Measurements from ENCODE around the gene KLHL26. TPM values are rescaled to one million over a fixed set of nuclear protein-coding genes. Genes with fewer than 3 reads are reported as not detected.

Gene KLHL26
- total RNA-seq, 1 experiment from 2014 or later, result 17.1 TPM

DNA sequence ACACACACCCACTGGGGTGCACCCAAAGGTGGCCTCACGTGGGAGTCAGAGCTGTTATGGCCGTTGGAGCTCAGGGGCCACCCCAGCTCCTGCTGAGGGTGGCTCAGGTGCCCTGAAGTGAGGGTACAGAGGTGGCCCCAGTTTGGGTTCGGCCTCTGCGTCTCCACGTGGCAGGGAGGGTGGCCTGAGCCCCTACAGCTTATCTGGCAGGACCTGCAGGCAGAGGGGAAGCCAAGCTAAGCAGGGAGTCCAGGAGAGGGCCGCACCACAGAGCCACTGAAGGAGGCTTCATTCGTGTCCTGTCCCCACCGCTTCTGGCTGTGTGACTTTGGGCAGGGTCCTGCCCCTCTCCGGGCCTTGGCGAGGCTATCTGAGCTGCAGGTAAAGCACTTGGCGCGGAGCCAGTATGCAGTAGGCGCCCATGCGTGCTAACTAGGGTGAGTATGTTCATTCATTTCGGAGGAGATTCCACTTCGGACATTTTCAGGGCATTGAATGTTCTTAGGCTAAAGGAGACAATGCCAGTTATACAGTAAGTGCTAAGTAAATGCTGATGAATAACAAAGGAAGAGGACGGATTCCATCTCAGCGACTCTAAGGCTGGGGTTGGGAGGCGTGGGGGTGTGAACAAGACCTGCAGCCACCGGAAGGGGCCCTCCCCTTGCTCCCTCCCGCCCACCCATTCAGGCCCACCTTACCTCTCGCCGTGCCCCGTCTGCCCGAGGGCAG, 43.3 kb upstream of the KLHL26 start:
- Histone ChIP-seq H2AFZ (ENCODE audit: low read depth, low read length, poor library complexity, severe bottlenecking) (no peak overlapping the region), H3K9ac (ENCODE audit: low read length) (peak overlapping the region; percentile 63), H4K20me1 (ENCODE audit: insufficient read depth) (no peaks in the 10 kb centered on the region), H3K27me3 (ENCODE audit: insufficient read depth, low read length) (no peaks in the 10 kb centered on the region), H3K9me2 (ENCODE audit: insufficient read depth) (no peaks in the 10 kb centered on the region), H3K36me3 (ENCODE audit: control insufficient read depth in 1 of 2, insufficient read depth in 2 of 2, low read length in 2 of 2) (0 out of 4 replicates have a peak, but pooled peaks cover 0 to 4% of the 10 kb centered on the region in 2 experiments), H3K4me2 (ENCODE audit: low read length) (peak overlapping the region; percentile 85), H3K4me1 (ENCODE audit: control insufficient read depth in 1 of 2, insufficient read depth in 2 of 2, low read length in 2 of 2) (peaks cover 15 to 42% of the 10 kb centered on the region in 2 experiments; a peak in 3 of 4 replicates), H3K27ac (ENCODE audit: low read depth, low read length) (peak overlapping the region; percentile 52), H3K9me3 (ENCODE audit: control insufficient read depth in 1 of 2, insufficient read depth in 1 of 2, low read depth in 1 of 2, low read length in 2 of 2) (no peaks in the 10 kb centered on the region), H3K4me3 (replicated peaks in 1 of 2; ENCODE audit: low read depth in 1 of 2, low read length in 2 of 2) (peak overlapping the region; percentile 37 to 54), H3K79me2 (ENCODE audit: insufficient read depth, low read length) (peaks cover 13% of the 10 kb centered on the region; the same call in 1 of the 2 replicates)
- BruUV-seq (replicated peaks), result no TSS peak
- intact Hi-C loops (cut with micrococcal nuclease), result loop anchor here (5.0 kb wide), 2 partner anchors 44 to 126 kb away; partner anchors contain the start of gene KLHL26
- RAD21 ChIA-PET (ENCODE audit: low non-redundant PET in 1 of 2, low total read pairs in 2 of 2, uncharacterized antibody in 2 of 2, unreplicated experiment in 2 of 2), result interaction anchor here (0.7 to 0.8 kb wide), 2 partner anchors 72 to 83 kb away, joined by 3 to 4 read pairs; partner anchors contain the start of gene ELL (in 1 of the 2)
- DNase-seq (ENCODE audit: low read depth, low spot score) (no peak), ATAC-seq (no peak)
- CTCF ChIA-PET, result interaction anchor here (0.5 to 7.5 kb wide), 12 partner anchors 9 to 254 kb away, joined by 3 to 39 read pairs (median 4); partner anchors contain the start of genes CRLF1, TMEM59L and UBA52
- POLR2A ChIA-PET, result interaction anchor here (0.6 kb wide), 1 partner anchor 153 kb away, joined by 3 read pairs; no protein-coding TSS in a partner anchor
- no peak for TF ChIP-seq EZH2phosphoT487 (IDR thresholded peaks at IDR 0.05; ENCODE audit: borderline replicate concordance)
- TF ChIP-seq FOSL1 (IDR thresholded peaks at IDR 0.05; ENCODE audit: low read depth), result no peak
- TF ChIP-seq EZH2 (IDR thresholded peaks at IDR 0.05), result no peak
- no peak for TF ChIP-seq CBX3 (IDR thresholded peaks at IDR 0.05; ENCODE audit: low read depth)
- TF ChIP-seq SIN3A (IDR thresholded peaks at IDR 0.05; ENCODE audit: low read depth), result no peak
- TF ChIP-seq SP1 (IDR thresholded peaks at IDR 0.05; ENCODE audit: low read depth), result no peak
- TF ChIP-seq, protein P1, sequence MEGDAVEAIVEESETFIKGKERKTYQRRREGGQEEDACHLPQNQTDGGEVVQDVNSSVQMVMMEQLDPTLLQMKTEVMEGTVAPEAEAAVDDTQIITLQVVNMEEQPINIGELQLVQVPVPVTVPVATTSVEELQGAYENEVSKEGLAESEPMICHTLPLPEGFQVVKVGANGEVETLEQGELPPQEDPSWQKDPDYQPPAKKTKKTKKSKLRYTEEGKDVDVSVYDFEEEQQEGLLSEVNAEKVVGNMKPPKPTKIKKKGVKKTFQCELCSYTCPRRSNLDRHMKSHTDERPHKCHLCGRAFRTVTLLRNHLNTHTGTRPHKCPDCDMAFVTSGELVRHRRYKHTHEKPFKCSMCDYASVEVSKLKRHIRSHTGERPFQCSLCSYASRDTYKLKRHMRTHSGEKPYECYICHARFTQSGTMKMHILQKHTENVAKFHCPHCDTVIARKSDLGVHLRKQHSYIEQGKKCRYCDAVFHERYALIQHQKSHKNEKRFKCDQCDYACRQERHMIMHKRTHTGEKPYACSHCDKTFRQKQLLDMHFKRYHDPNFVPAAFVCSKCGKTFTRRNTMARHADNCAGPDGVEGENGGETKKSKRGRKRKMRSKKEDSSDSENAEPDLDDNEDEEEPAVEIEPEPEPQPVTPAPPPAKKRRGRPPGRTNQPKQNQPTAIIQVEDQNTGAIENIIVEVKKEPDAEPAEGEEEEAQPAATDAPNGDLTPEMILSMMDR (IDR thresholded peaks at IDR 0.05 in 2 of 3, conservative IDR thresholded peaks at IDR 0.05 in 1 of 3; ENCODE audit: borderline replicate concordance in 1 of 3, insufficient read depth in 1 of 3, low read depth in 2 of 3, low read length in 2 of 3), result no peak
- TF ChIP-seq, protein P2, sequence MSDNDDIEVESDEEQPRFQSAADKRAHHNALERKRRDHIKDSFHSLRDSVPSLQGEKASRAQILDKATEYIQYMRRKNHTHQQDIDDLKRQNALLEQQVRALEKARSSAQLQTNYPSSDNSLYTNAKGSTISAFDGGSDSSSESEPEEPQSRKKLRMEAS (IDR thresholded peaks at IDR 0.05), result no peak
- TF ChIP-seq TCF7L2 (IDR thresholded peaks at IDR 0.05; ENCODE audit: borderline replicate concordance, extremely low read depth, insufficient read depth, insufficient read length), result no peak
- TF ChIP-seq ELF1 (IDR thresholded peaks at IDR 0.05; ENCODE audit: borderline replicate concordance, low read depth), result no peak
- no peak for TF ChIP-seq EGR1 (IDR thresholded peaks at IDR 0.05; ENCODE audit: low read depth)
- TF ChIP-seq, protein P3, sequence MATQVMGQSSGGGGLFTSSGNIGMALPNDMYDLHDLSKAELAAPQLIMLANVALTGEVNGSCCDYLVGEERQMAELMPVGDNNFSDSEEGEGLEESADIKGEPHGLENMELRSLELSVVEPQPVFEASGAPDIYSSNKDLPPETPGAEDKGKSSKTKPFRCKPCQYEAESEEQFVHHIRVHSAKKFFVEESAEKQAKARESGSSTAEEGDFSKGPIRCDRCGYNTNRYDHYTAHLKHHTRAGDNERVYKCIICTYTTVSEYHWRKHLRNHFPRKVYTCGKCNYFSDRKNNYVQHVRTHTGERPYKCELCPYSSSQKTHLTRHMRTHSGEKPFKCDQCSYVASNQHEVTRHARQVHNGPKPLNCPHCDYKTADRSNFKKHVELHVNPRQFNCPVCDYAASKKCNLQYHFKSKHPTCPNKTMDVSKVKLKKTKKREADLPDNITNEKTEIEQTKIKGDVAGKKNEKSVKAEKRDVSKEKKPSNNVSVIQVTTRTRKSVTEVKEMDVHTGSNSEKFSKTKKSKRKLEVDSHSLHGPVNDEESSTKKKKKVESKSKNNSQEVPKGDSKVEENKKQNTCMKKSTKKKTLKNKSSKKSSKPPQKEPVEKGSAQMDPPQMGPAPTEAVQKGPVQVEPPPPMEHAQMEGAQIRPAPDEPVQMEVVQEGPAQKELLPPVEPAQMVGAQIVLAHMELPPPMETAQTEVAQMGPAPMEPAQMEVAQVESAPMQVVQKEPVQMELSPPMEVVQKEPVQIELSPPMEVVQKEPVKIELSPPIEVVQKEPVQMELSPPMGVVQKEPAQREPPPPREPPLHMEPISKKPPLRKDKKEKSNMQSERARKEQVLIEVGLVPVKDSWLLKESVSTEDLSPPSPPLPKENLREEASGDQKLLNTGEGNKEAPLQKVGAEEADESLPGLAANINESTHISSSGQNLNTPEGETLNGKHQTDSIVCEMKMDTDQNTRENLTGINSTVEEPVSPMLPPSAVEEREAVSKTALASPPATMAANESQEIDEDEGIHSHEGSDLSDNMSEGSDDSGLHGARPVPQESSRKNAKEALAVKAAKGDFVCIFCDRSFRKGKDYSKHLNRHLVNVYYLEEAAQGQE (IDR thresholded peaks at IDR 0.05; ENCODE audit: low read depth), result no peak
- TF ChIP-seq, protein P4, sequence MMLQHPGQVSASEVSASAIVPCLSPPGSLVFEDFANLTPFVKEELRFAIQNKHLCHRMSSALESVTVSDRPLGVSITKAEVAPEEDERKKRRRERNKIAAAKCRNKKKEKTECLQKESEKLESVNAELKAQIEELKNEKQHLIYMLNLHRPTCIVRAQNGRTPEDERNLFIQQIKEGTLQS (IDR thresholded peaks at IDR 0.05), result no peak
- TF ChIP-seq POLR2AphosphoS5 (IDR thresholded peaks at IDR 0.05; ENCODE audit: low read depth, low read length), result no peak; the same call in 1 of the 2 replicates
- TF ChIP-seq JUND (IDR thresholded peaks at IDR 0.05), result no peak
- no peak for TF ChIP-seq YY1 (IDR thresholded peaks at IDR 0.05; ENCODE audit: extremely low read depth, insufficient replicate concordance, low read depth, low read length)
- TF ChIP-seq POLR2A (IDR thresholded peaks at IDR 0.05; ENCODE audit: borderline replicate concordance, extremely low read depth, insufficient read depth, insufficient read length), result no peak

All from HCT116 (cell line).